NCI-H2107 treated with DMSO at 0.1 percent for 48 hours (cell line): Measurements from ENCODE around the gene ZNF681.
"Not testable (repeated sequence)": the region's sequence is repeated elsewhere in the genome, so short reads cannot be mapped to it uniquely, and the experiment has no call there.

Experiments used
- DNase-seq: peaks from one replicate; lab custom pipeline; 2025; ENCODE audit not compliant: unreplicated experiment; lab: John Stamatoyannopoulos, UW

The ZNF681 gene

GRCh38 chr19:23698711-23699520 is 59.8 kb downstream of the ZNF681 start:
- no peak for DNase-seq

GRCh38 chr19:23692937-23693336 is 65.8 kb downstream of the ZNF681 start:
- not testable (repeated sequence) for DNase-seq
